ENCODE data around the gene SNX9. TPM values are rescaled to one million over a fixed set of nuclear protein-coding genes. Genes with fewer than 3 reads are reported as not detected.

SNX9 gene
- total RNA-seq, 1 donor from 2014 or later = 36.0 TPM

GRCh38 chr6:157879034-157879872 is 56.2 kb downstream of the SNX9 start:
- no peaks in the 10 kb centered on the region for H3K27me3 Mint-ChIP-seq (ENCODE audit: low read depth, unreplicated experiment)
- Histone ChIP-seq H3K79me2 (ENCODE audit: insufficient read depth, low read length) (no peaks in the 10 kb centered on the region), H3K4me2 (ENCODE audit: low read length) (no peak overlapping the region), H3K27me3 (ENCODE audit: insufficient read depth, low read length) (no peaks in the 10 kb centered on the region), H3K9ac (ENCODE audit: low read length) (no peak overlapping the region), H3K27ac (ENCODE audit: low read depth, low read length) (no peak overlapping the region), H3K36me3 (ENCODE audit: insufficient read depth, low read length) (peaks cover 24% of the 10 kb centered on the region), H3K9me3 (ENCODE audit: insufficient read depth, low read depth, low read length) (no peaks in the 10 kb centered on the region), H3K4me3 (ENCODE audit: insufficient read depth, low read depth, low read length) (no peak overlapping the region), H2AFZ (ENCODE audit: low read depth, low read length) (no peak overlapping the region), H3K4me1 (ENCODE audit: insufficient read depth, low read length) (no peaks in the 10 kb centered on the region), H4K20me1 (ENCODE audit: insufficient read depth, low read length) (peaks cover 26% of the 10 kb centered on the region)
- H3K27ac Mint-ChIP-seq (ENCODE audit: unreplicated experiment) = no peak overlapping the region
- no peak for TF ChIP-seq EZH2 (IDR thresholded peaks at IDR 0.05; ENCODE audit: insufficient read depth, low read length)
- DNase-seq (ENCODE audit: low read depth) (no peak), FAIRE-seq (no peak)
- peaks cover 22% of the 10 kb centered on the region for H3K36me3 Mint-ChIP-seq (ENCODE audit: low read depth, unreplicated experiment)
- peaks cover 6% of the 10 kb centered on the region for H3K4me1 Mint-ChIP-seq (ENCODE audit: low read depth, unreplicated experiment)
- no peak overlapping the region for H3K4me3 Mint-ChIP-seq (ENCODE audit: unreplicated experiment)
- no peaks in the 10 kb centered on the region for H3K9me3 Mint-ChIP-seq (ENCODE audit: unreplicated experiment)

- H2AFZ ChIP-seq (ENCODE audit: low read depth, low read length) = no peak overlapping the region
- DNase-seq (ENCODE audit: low read depth) (no peak), FAIRE-seq (no peak)
- peaks cover 6% of the 10 kb centered on the region for H3K4me1 Mint-ChIP-seq (ENCODE audit: low read depth, unreplicated experiment)
- no peaks in the 10 kb centered on the region for H3K27me3 ChIP-seq (ENCODE audit: insufficient read depth, low read length)
- peaks cover 22% of the 10 kb centered on the region for H3K36me3 Mint-ChIP-seq (ENCODE audit: low read depth, unreplicated experiment)
- no peak overlapping the region for H3K27ac Mint-ChIP-seq (ENCODE audit: unreplicated experiment)
- no peak overlapping the region for H3K4me2 ChIP-seq (ENCODE audit: low read length)
- no peaks in the 10 kb centered on the region for H3K79me2 ChIP-seq (ENCODE audit: insufficient read depth, low read length)
- no peak overlapping the region for H3K4me3 Mint-ChIP-seq (ENCODE audit: unreplicated experiment)
- peaks cover 28% of the 10 kb centered on the region for H4K20me1 ChIP-seq (ENCODE audit: insufficient read depth, low read length)
- no peaks in the 10 kb centered on the region for H3K4me1 ChIP-seq (ENCODE audit: insufficient read depth, low read length)
- H3K27me3 Mint-ChIP-seq (ENCODE audit: low read depth, unreplicated experiment) = no peaks in the 10 kb centered on the region
- no peak overlapping the region for H3K9ac ChIP-seq (ENCODE audit: low read length)
- no peaks in the 10 kb centered on the region for H3K9me3 Mint-ChIP-seq (ENCODE audit: unreplicated experiment)
- H3K27ac ChIP-seq (ENCODE audit: low read depth, low read length) = no peak overlapping the region
- H3K36me3 ChIP-seq (ENCODE audit: insufficient read depth, low read length) = peaks cover 26% of the 10 kb centered on the region
- no peaks in the 10 kb centered on the region for H3K9me3 ChIP-seq (ENCODE audit: insufficient read depth, low read depth, low read length)
- no peak overlapping the region for H3K4me3 ChIP-seq (ENCODE audit: insufficient read depth, low read depth, low read length)
- no peak for TF ChIP-seq CTCF (IDR thresholded peaks at IDR 0.05; ENCODE audit: insufficient read depth, low read depth, low read length)
- no peak for TF ChIP-seq EZH2 (IDR thresholded peaks at IDR 0.05; ENCODE audit: insufficient read depth, low read length)
Measured at GRCh38 chr6:157879873-157880254, 56.8 kb downstream of the SNX9 start.

- H3K9me3 ChIP-seq (ENCODE audit: insufficient read depth, low read depth, low read length) = no peaks in the 10 kb centered on the region
- H3K4me2 ChIP-seq (ENCODE audit: low read length) = no peak overlapping the region
- no peak overlapping the region for H3K27ac ChIP-seq (ENCODE audit: low read depth, low read length)
- no peaks in the 10 kb centered on the region for H3K4me1 ChIP-seq (ENCODE audit: insufficient read depth, low read length)
- Mint-ChIP-seq H3K36me3 (ENCODE audit: low read depth, unreplicated experiment) (peaks cover 24% of the 10 kb centered on the region), H3K27me3 (ENCODE audit: low read depth, unreplicated experiment) (no peaks in the 10 kb centered on the region), H3K4me3 (ENCODE audit: unreplicated experiment) (no peak overlapping the region), H3K9me3 (ENCODE audit: unreplicated experiment) (no peaks in the 10 kb centered on the region), H3K27ac (ENCODE audit: unreplicated experiment) (no peak overlapping the region), H3K4me1 (ENCODE audit: low read depth, unreplicated experiment) (peaks cover 6% of the 10 kb centered on the region)
- DNase-seq (ENCODE audit: low read depth) = no peak
- no peak for TF ChIP-seq EZH2 (IDR thresholded peaks at IDR 0.05; ENCODE audit: insufficient read depth, low read length)
- TF ChIP-seq CTCF (IDR thresholded peaks at IDR 0.05; ENCODE audit: insufficient read depth, low read depth, low read length) = no peak
- H3K27me3 ChIP-seq (ENCODE audit: insufficient read depth, low read length) = no peaks in the 10 kb centered on the region
- H3K36me3 ChIP-seq (ENCODE audit: insufficient read depth, low read length) = peaks cover 24% of the 10 kb centered on the region
- no peak overlapping the region for H2AFZ ChIP-seq (ENCODE audit: low read depth, low read length)
- H3K79me2 ChIP-seq (ENCODE audit: insufficient read depth, low read length) = no peaks in the 10 kb centered on the region
- FAIRE-seq = no peak
- H3K4me3 ChIP-seq (ENCODE audit: insufficient read depth, low read depth, low read length) = no peak overlapping the region
- peaks cover 24% of the 10 kb centered on the region for H4K20me1 ChIP-seq (ENCODE audit: insufficient read depth, low read length)
- H3K9ac ChIP-seq (ENCODE audit: low read length) = no peak overlapping the region
Measured at GRCh38 chr6:157880534-157880933, 57.5 kb downstream of the SNX9 start.
